H1 (cell line): ENCODE measurements around the gene USH2A. TPM values are rescaled to one million over a fixed set of nuclear protein-coding genes. Genes with fewer than 3 reads are reported as not detected.

Source experiments
- CTCF ChIA-PET: fragments of 300-600 bp; sonication (Branson Sonifier 250); formaldehyde crosslinking; loops from one replicate; lab custom pipeline; 2021; ENCODE audit not compliant: partially characterized antibody; lab: Charles Lee
- POLR2A ChIA-PET: fragments of 300-600 bp; sonication (Branson Sonifier 250); formaldehyde crosslinking; loops from one replicate; lab custom pipeline; 2021; ENCODE audit warnings: inconsistent platforms; ENCODE audit not compliant: partially characterized antibody; lab: Charles Lee
- DNase-seq, 2 experiments: peaks; one replicate each; pipeline versions ENCODE4 v3.0.0 to v3.0.0-alpha.2; 2010 to 2022; ENCODE audit warnings: low spot score in 2 of 2, low read depth in 1 of 2, mixed read lengths in 1 of 2
- FAIRE-seq: peaks from 2 replicates; lab custom pipeline; 2011; peaks lifted over from hg19 to GRCh38; lab: Jason Lieb, UNC
- H2AFZ ChIP-seq: 2 replicates; pipeline ENCODE4 v1.8.1; 2012; ENCODE audit warnings: low read length, inconsistent platforms
- H2AK5ac ChIP-seq: 2 replicates; pipeline ENCODE4 v1.6.1; 2013; ENCODE audit warnings: low read depth, low read length
- H2BK120ac ChIP-seq: replicated peaks from 2 replicates; pipeline ENCODE3; 2013; ENCODE audit warnings: low read depth, low read length, inconsistent platforms
- H2BK12ac ChIP-seq: 2 replicates; pipeline ENCODE4 v1.6.1; 2013; ENCODE audit warnings: low read depth, low read length
- H2BK15ac ChIP-seq: 2 replicates; pipeline ENCODE4 v1.6.1; 2013; ENCODE audit warnings: low read length
- H2BK20ac ChIP-seq: 2 replicates; pipeline ENCODE4 v1.6.1; 2013; ENCODE audit warnings: low read length
- H2BK5ac ChIP-seq: 2 replicates; pipeline ENCODE4 v1.6.1; 2013; ENCODE audit warnings: low read depth, low read length
- H3K14ac ChIP-seq: 2 replicates; pipeline ENCODE4 v1.6.1; 2013; ENCODE audit warnings: inconsistent platforms; ENCODE audit not compliant: insufficient read length
- H3K18ac ChIP-seq: 2 replicates; pipeline ENCODE4 v1.6.1; 2013; ENCODE audit warnings: low read length; ENCODE audit errors: extremely low read depth
- H3K23ac ChIP-seq: 2 replicates; pipeline ENCODE4 v1.6.1; 2013; ENCODE audit warnings: inconsistent platforms; ENCODE audit not compliant: insufficient read length
- H3K23me2 ChIP-seq: 2 replicates; pipeline ENCODE4 v1.6.1; 2013; ENCODE audit warnings: low read depth, low read length
- H3K27ac ChIP-seq: 2 replicates; pipeline ENCODE4 v1.6.1; 2011; ENCODE audit warnings: low read depth, low read length, inconsistent platforms
- H3K27me3 ChIP-seq, 4 experiments: replicated peaks in 1 of 4; 1 replicate in 1 of 4; 2 replicates in 3 of 4; pipeline versions ENCODE4 v1.6.1 to v1.8.1; 2011 to 2013; ENCODE audit warnings: low read length in 3 of 4, mild to moderate bottlenecking in 3 of 4, inconsistent platforms in 2 of 4, mixed read lengths in 2 of 4, moderate library complexity in 1 of 4; ENCODE audit not compliant: control insufficient read depth in 3 of 4, insufficient read depth in 3 of 4; ENCODE audit errors: extremely low read depth in 1 of 4
- H3K36me3 ChIP-seq, 4 experiments: 2 replicates each; pipeline versions ENCODE4 v1.6.1 to v1.8.1; 2011 to 2013; ENCODE audit warnings: mild to moderate bottlenecking in 4 of 4, low read length in 3 of 4, moderate library complexity in 2 of 4, control low read depth in 1 of 4, inconsistent platforms in 1 of 4; ENCODE audit not compliant: insufficient read depth in 4 of 4, control insufficient read depth in 2 of 4
- H3K4ac ChIP-seq: replicated peaks from 2 replicates; pipeline ENCODE3; 2013; ENCODE audit warnings: low read length, low read depth, mixed read lengths, inconsistent platforms; ENCODE audit not compliant: insufficient read length
- H3K4me1 ChIP-seq, 4 experiments: replicated peaks in 1 of 4; 1 replicate in 1 of 4; 2 replicates in 3 of 4; pipeline versions ENCODE4 v1.6.1 to v1.8.1; 2011 to 2013; ENCODE audit warnings: low read length in 3 of 4, inconsistent platforms in 2 of 4, mixed read lengths in 1 of 4; ENCODE audit not compliant: insufficient read depth in 4 of 4, control insufficient read depth in 3 of 4
- H3K4me2 ChIP-seq, 2 experiments: 2 replicates each; pipeline versions ENCODE4 v1.6.1 to v1.8.1; 2011 to 2013; ENCODE audit warnings: low read depth in 2 of 2, low read length in 2 of 2, control low read depth in 1 of 2, inconsistent platforms in 1 of 2, mild to moderate bottlenecking in 1 of 2; ENCODE audit not compliant: insufficient read depth in 1 of 2
- H3K4me3 ChIP-seq, 4 experiments: fragments of 200-600, 300-600 bp in 1 of 4; sonication (generic), shearing (Covaris generic), sonication (Bioruptor Twin) in 1 of 4; 2 replicates each; pipeline versions ENCODE4 v1.5.1 to v1.8.1; 2011 to 2016; ENCODE audit warnings: low read length in 4 of 4, low read depth in 3 of 4, control low read depth in 2 of 4, inconsistent platforms in 2 of 4, mild to moderate bottlenecking in 2 of 4, mixed read lengths in 1 of 4, moderate library complexity in 1 of 4; ENCODE audit not compliant: insufficient read depth in 2 of 4; ENCODE audit errors: extremely low read depth in 1 of 4
- H3K56ac ChIP-seq: replicated peaks from 2 replicates; pipeline ENCODE3; 2013; ENCODE audit warnings: low read depth, mild to moderate bottlenecking, mixed read lengths, low read length, inconsistent platforms; ENCODE audit not compliant: insufficient read length
- H3K79me1 ChIP-seq: 2 replicates; pipeline ENCODE4 v1.6.1; 2013; ENCODE audit warnings: low read depth, low read length, control low read depth
- H3K79me2 ChIP-seq, 2 experiments: 2 replicates each; pipeline versions ENCODE4 v1.6.1 to v1.8.1; 2012 to 2013; ENCODE audit warnings: low read length in 2 of 2, mild to moderate bottlenecking in 2 of 2, inconsistent platforms in 1 of 2; ENCODE audit not compliant: insufficient read depth in 2 of 2, control insufficient read depth in 1 of 2
- H3K9ac ChIP-seq, 4 experiments: replicated peaks in 1 of 4; 1 replicate in 1 of 4; 2 replicates in 3 of 4; pipeline versions ENCODE4 v1.6.1 to v1.8.1; 2011 to 2013; ENCODE audit warnings: low read depth in 3 of 4, low read length in 3 of 4, control low read depth in 2 of 4, mild to moderate bottlenecking in 2 of 4, moderate library complexity in 2 of 4, inconsistent platforms in 1 of 4; ENCODE audit errors: extremely low read depth in 1 of 4
- H3K9me3 ChIP-seq, 2 experiments: 2 replicates each; pipeline versions ENCODE4 v1.6.1 to v1.8.1; 2012 to 2013; ENCODE audit warnings: mild to moderate bottlenecking in 2 of 2, moderate library complexity in 2 of 2, control low read depth in 1 of 2, inconsistent platforms in 1 of 2, low read depth in 1 of 2, low read length in 1 of 2, mixed read lengths in 1 of 2; ENCODE audit not compliant: insufficient read depth in 2 of 2
- H4K20me1 ChIP-seq, 2 experiments: replicated peaks in 1 of 2; 2 replicates each; pipeline versions ENCODE3 to v1.8.1; 2011 to 2013; ENCODE audit warnings: inconsistent platforms in 2 of 2, low read length in 2 of 2, mild to moderate bottlenecking in 1 of 2; ENCODE audit not compliant: insufficient read depth in 2 of 2, control insufficient read depth in 1 of 2
- H4K5ac ChIP-seq: 2 replicates; pipeline ENCODE4 v1.6.1; 2013; ENCODE audit warnings: low read length, low read depth, mixed read lengths, inconsistent platforms; ENCODE audit not compliant: insufficient read length
- H4K8ac ChIP-seq: 2 replicates; pipeline ENCODE4 v1.8.0; 2013; ENCODE audit warnings: mild to moderate bottlenecking, moderate library complexity, low read length, inconsistent platforms; ENCODE audit not compliant: insufficient read depth; ENCODE audit errors: extremely low read depth
- H4K91ac ChIP-seq: replicated peaks from 2 replicates; pipeline ENCODE3; 2013; ENCODE audit warnings: low read length, mixed read lengths, inconsistent platforms; ENCODE audit not compliant: insufficient read length
- ZNF274 ChIP-seq: IDR thresholded peaks from 2 replicates; pipeline ENCODE4 v1.7.0; 2012; ENCODE audit warnings: low read length, borderline replicate concordance; ENCODE audit errors: extremely low read depth
- WGBS, 2 experiments: shearing (Covaris generic) in 1 of 2; methylation state at CpG; one replicate each; pipeline versions ENCODE4 v1.1.6 to v1.1.7; 2013 to 2015; ENCODE audit warnings: low lambda C conversion rate in 2 of 2, mixed read lengths in 2 of 2, inconsistent platforms in 1 of 2, low coverage in 1 of 2, missing lambda C conversion rate in 1 of 2; ENCODE audit not compliant: insufficient replicate concordance in 2 of 2, insufficient coverage in 1 of 2, insufficient read length in 1 of 2; ENCODE audit errors: extremely low coverage in 1 of 2, missing lambda C conversion rate in 1 of 2; 5-methylcytosine and 5-hydroxymethylcytosine counted together
- polyA plus RNA-seq, 7 experiments: library from polyadenylated mRNA; depleted of rRNA in 3 of 7; stranded (reverse) in 5 of 7; unstranded in 2 of 7; fragments of >200 nt in 5 of 7; fragments of 200-250 nt in 2 of 7; gene quantifications; 1 replicate in 5 of 7; 2 replicates in 1 of 7; 4 replicates in 1 of 7; pipeline versions ENCODE4 v1.2.1 to v1.2.3, GENCODE V29; 2011 to 2013; ENCODE audit warnings: missing spikeins in 2 of 7, mixed read lengths in 2 of 7
- total RNA-seq: library from RNA; stranded (reverse); fragmentation: NEBNext Ultra II Directional; extraction: Animal tissue kit (Norgen Biotek cat#: 25700); gene quantifications from 2 replicates; pipeline ENCODE4 v1.2.1, GENCODE V29; 2021

The USH2A gene
- total and polyA plus RNA-seq, 2 of the 8 experiments (the other 6 are each of a cell fraction or from before 2014, with no cell fraction given) = 0.02 to 0.17 TPM

DNA sequence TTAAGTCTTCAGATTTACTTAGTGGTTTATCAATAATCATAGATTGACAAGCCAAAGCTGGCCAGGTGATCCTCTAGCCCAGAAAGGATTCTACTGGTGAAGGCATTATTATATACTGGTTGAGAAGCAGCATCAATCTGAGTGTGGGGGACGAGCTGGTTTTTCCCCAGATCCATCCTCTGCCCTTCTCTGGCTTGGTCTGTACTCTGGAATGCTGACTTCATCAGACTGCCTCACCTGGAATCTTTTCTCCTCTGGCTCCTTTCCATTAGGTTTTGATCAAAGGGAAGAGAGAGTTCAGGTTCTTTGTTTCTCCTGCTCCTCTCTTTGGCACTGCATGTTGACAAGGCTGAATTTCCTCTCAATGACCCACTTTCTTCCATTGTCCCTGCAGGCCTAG is 762.2 kb downstream of the USH2A start:
- CTCF ChIA-PET = interaction anchor here (2.0 kb wide), 1 partner anchor 11 kb away, joined by 4 read pairs; no protein-coding TSS in a partner anchor
- Histone ChIP-seq H3K23me2 (no peaks in the 10 kb centered on the region), H4K8ac (no peak overlapping the region), H3K79me2 (no peaks in the 10 kb centered on the region), H2BK5ac (no peak overlapping the region), H3K79me1 (no peaks in the 10 kb centered on the region), H3K27ac (no peak overlapping the region), H2AK5ac (no peak overlapping the region), H3K14ac (no peak overlapping the region), H3K4me1 (0 out of 7 replicates have a peak, but pooled peaks cover 0 to 2% (median 0%) of the 10 kb centered on the region in 4 experiments), H4K5ac (no peak overlapping the region), H3K4me3 (no peak overlapping the region), H3K27me3 (no peaks in the 10 kb centered on the region), H3K9ac (no peak overlapping the region), H3K36me3 (no peaks in the 10 kb centered on the region), H2BK20ac (no peak overlapping the region), H3K18ac (no peak overlapping the region), H4K91ac (no peak overlapping the region), H3K4me2 (no peak overlapping the region), H4K20me1 (no peaks in the 10 kb centered on the region), H3K4ac (no peak overlapping the region), H2BK120ac (no peak overlapping the region), H2BK15ac (no peak overlapping the region), H3K56ac (no peak overlapping the region), H3K9me3 (no peaks in the 10 kb centered on the region), H2BK12ac (no peak overlapping the region), H3K23ac (no peak overlapping the region), H2AFZ (no peak overlapping the region)
- 93% methylated on average over 1 of the region's 1 CpG; no CpG with 5 or more reads in 1 of the 2 experiments for WGBS, 2 experiments
- DNase-seq (no peak), FAIRE-seq (no peak)
- POLR2A ChIA-PET = no interaction called here
- no peak for TF ChIP-seq ZNF274
